Measurements from ENCODE around the gene TIAM2. TPM values are rescaled to one million over a fixed set of nuclear protein-coding genes. Genes with fewer than 3 reads are reported as not detected.

Gene TIAM2
- total and polyA plus RNA-seq, 2 donors, result 12.1 to 26.8 TPM

DNA sequence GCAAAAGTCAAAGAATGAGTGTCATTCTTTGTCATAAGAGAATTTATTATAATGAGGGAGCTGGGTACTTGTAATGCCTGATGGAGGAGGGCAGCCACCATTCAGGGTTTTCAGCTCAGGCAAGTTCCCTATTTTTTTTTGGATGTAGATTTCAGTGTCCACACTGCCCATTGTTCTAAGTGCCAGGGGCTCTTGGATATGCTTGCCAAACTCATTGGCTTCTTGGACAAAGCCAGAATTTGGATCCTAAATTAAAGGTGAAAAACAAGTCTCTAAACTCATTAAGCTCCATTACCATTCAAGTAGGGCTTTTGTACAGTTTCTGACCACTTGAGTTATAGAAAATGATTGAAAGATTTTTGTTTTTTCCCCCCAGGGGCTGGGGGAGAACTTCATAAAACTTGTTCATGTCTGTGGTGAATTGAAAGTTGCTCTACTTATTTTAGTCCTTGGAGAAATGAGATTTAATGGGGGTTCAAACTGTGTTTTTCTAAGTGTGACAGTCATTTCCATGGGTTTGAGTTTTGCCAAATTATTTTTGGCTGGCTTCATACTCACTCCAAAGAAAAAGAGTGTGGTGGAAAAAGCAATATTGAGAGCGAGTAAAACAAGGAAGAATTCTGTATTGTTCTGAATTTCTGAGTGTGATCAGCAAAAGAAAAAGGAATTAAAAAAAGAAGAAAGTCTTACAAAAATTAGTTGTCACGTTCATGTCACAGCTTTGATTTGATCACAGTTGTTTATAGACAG lies 46.0 kb downstream of the TIAM2 start:
- no peaks in the 10 kb centered on the region for H3K36me3 ChIP-seq (ENCODE audit: insufficient read depth)
- H3K4me3 ChIP-seq (ENCODE audit: low read depth, low read length), result no peak overlapping the region
- H3K27ac ChIP-seq (ENCODE audit: low read depth), result no peak overlapping the region
- no peak for DNase-seq (ENCODE audit: extremely low spot score)
- 68% methylated on average over 2 of the region's 2 CpGs for WGBS
- no peaks in the 10 kb centered on the region for H3K4me1 ChIP-seq (ENCODE audit: insufficient read depth)

DNA sequence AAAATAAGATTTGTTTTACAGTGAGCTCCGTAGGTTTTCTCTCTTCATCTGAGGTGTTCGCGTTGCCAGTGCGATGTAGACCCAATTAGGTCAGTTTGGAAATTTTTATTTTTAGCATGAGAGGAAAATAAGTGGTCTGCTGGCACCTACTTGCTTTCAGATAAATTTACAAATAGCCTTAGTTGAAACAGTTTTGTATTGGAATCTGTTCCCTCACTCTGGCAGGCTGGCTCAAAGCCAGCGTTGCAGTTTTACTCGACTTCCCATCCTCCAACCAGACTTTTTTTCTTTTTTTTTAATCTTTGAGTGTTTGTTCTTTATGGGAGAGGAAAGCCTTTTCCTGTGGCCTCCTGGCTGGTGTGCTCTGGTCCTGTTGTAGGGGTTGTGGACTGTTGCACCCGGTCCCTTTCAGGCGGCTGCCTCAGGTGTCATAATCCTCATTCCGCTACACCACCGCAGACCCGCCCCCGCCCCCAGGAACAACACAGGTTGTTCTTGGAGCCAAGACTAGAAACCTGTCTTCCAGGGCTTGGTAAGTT lies 46.7 kb downstream of the TIAM2 start:
- Histone ChIP-seq H3K4me3 (ENCODE audit: low read depth, low read length) (no peak overlapping the region), H3K27ac (ENCODE audit: low read depth) (no peak overlapping the region), H3K4me1 (ENCODE audit: insufficient read depth) (no peaks in the 10 kb centered on the region), H3K36me3 (ENCODE audit: insufficient read depth) (no peaks in the 10 kb centered on the region)
- DNase-seq (ENCODE audit: extremely low spot score), result no peak
- WGBS, result 63% methylated on average over 12 of the region's 12 CpGs

DNA sequence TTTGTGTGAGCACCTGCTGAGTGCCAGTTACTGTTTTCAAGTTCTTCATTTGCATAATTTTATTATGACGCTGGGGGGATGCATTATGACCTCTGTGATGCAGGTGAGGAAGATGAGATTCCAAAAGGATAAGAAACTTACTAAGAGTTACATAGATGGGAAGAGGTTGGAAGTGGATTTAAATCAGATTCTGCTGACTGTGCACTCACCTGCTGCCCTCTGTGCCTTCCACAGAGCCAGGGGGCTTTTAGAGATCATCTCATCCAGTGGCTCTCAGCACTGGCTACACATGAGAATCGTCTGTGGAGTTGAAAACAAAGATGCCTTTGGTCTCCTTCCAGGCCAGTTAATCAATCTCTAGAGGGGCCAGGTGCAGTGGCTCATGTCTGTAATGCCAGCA lies 47.9 kb downstream of the TIAM2 start:
- WGBS, result 79% methylated on average over 2 of the region's 2 CpGs
- Histone ChIP-seq H3K27ac (ENCODE audit: low read depth) (no peak overlapping the region), H3K4me3 (ENCODE audit: low read depth, low read length) (no peak overlapping the region), H3K36me3 (ENCODE audit: insufficient read depth) (no peaks in the 10 kb centered on the region), H3K4me1 (ENCODE audit: insufficient read depth) (no peaks in the 10 kb centered on the region)
- DNase-seq (ENCODE audit: extremely low spot score), result no peak

DNA sequence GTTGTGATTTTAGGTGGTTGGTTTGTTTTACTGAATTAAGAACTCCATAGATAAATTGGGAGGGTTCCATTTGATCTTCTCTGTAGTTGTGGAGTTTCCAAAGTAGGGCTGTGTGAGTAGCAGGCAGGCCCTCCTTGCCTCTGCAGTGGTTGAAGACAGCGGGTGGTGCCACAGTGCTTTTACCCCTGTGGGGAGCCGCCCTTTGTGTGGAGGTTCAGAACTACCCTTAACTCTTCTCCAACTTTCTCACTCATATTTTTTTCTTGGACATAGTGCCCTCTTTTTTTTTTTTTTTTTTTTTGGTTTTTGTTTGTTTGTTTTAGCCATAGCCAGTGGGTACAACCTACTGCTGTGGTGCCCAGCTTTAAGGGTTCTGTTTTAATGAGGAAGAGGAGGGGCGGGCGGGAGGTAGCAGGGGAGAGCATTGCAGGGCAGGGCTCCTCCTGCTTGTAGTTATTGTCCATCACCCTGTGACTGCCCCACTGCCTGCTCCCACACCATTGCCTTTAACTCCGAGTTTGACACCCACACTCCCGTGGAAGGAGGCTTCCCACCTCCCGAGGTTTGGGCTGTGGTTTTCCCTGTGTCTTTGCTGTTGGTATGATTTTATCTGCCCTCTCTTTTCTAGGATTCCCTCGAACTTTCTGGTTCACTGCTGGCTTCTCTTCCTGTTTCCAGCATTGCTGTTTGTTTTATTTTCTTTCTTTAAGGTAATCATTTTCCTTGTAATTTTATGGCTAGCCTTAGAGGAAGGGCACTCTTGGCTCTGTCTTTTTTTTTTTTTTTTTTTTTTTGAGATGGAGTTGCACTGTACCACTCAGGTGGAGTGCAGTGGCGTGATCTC lies 50.7 kb downstream of the TIAM2 start:
- H3K27ac ChIP-seq (ENCODE audit: low read depth), result no peak overlapping the region
- no peaks in the 10 kb centered on the region for H3K36me3 ChIP-seq (ENCODE audit: insufficient read depth)
- H3K4me1 ChIP-seq (ENCODE audit: insufficient read depth), result no peaks in the 10 kb centered on the region
- no peak overlapping the region for H3K4me3 ChIP-seq (ENCODE audit: low read depth, low read length)
- DNase-seq (ENCODE audit: extremely low spot score), result no peak
- WGBS, result 89% methylated on average over 9 of the region's 9 CpGs

DNA sequence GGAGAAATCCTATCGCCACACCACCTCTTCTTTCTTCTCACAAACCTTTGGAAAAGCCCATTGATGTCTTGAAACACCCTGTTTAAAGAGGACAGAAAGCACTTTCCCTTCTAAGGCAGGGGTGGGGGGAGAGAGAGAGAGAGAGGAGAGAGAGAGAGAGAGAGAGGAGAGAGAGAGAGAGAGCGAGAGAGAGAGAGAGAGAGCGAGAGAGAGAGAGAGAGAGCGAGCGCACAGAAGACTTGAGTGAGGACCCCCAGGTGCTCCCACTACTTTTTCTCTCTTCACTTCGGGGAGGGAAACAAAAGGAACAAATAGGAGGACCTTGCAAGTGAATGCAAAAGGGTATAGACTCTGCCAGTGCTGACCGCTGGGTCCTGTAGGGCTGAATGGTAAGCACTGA lies 52.4 kb downstream of the TIAM2 start:
- 72% methylated on average over 7 of the region's 7 CpGs for WGBS
- Histone ChIP-seq H3K4me3 (ENCODE audit: low read depth, low read length) (no peak overlapping the region), H3K4me1 (ENCODE audit: insufficient read depth) (no peaks in the 10 kb centered on the region), H3K36me3 (ENCODE audit: insufficient read depth) (no peaks in the 10 kb centered on the region), H3K27ac (ENCODE audit: low read depth) (no peak overlapping the region)
- no peak for DNase-seq (ENCODE audit: extremely low spot score)

DNA sequence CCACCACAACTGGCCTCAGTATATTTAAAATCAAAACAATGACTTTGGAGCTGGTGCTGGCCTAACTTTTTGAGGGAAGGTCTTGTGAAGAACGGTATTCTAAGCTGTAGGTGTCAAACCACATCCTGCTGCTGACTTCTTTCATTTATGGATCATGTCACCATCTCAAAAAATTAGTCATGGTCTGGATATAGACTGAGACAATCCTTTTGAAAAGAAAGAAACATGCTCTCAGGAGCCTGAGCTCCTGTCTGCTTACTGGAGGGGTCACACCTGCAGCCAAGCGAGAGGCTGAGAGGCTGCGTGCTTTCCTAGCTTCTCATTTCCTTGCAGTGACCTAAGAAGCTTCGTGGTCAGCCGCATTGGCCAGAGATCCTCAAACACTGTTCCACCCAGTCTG lies 55.2 kb downstream of the TIAM2 start:
- no peak for DNase-seq (ENCODE audit: extremely low spot score)
- Histone ChIP-seq H3K4me3 (ENCODE audit: low read depth, low read length) (no peak overlapping the region), H3K36me3 (ENCODE audit: insufficient read depth) (no peaks in the 10 kb centered on the region), H3K27ac (ENCODE audit: low read depth) (no peak overlapping the region), H3K4me1 (ENCODE audit: insufficient read depth) (no peaks in the 10 kb centered on the region)
- WGBS, result 91% methylated on average over 5 of the region's 5 CpGs

DNA sequence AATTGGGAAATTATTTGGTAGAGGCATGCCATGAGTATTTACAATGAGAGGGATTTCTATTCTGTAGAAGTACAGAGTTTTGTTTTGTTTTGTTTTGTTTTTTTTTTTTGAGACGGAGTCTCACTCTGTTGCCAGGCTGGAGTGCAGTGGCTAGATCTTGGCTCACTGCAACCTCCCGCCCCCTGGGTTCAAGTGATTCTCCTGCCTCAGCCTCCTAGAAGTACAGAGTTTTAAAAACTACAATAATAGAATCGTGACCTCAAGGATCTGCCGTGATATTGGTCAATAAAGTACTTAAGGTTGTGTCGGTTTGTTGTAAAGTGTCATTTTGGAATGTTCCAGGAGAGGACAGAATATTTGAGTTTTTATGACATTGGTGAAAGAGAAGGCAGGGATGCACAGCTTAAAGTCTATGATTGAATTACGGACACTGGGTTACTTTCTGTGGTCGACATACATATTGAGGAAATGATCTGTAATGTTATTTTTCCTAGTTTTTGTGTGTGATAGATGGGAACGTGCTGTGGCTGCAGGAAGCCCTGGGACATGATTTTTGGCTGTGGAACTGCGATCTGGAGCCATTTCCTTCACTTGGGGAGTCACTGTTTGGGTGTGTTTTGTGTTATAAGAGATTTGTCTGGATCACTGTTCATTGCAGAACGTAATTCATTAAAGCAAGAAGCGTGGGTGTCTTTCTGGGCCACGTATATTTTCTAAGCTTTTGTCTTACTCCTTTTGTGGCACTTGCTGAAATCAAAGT lies 59.6 kb downstream of the TIAM2 start:
- Histone ChIP-seq H3K36me3 (ENCODE audit: insufficient read depth) (no peaks in the 10 kb centered on the region), H3K27ac (ENCODE audit: low read depth) (no peak overlapping the region), H3K4me3 (ENCODE audit: low read depth, low read length) (no peak overlapping the region), H3K4me1 (ENCODE audit: insufficient read depth) (no peaks in the 10 kb centered on the region)
- 66% methylated on average over 12 of the region's 12 CpGs for WGBS
- no peak for DNase-seq (ENCODE audit: extremely low spot score)

DNA sequence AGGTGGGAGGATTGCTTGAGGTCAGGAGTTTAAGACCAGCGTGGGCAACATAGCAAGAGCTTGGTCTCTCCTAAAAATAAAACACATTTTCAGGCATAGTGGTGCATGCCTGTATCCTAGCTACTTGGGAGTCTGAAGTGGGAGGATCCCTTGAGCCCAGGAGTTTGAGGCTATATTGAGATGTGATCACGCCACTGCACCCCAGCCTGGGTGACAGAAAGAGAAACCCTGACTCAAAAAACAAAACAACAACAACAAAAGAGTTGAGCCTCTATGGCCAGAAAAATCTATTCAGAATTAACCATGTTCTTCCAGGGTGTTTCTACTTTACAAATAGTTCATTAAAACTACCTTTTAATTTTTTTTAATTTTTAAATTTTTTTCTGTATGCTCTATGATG lies 60.6 kb downstream of the TIAM2 start:
- WGBS, result 95% methylated on average over 2 of the region's 2 CpGs
- no peak for DNase-seq (ENCODE audit: extremely low spot score)
- no peaks in the 10 kb centered on the region for H3K36me3 ChIP-seq (ENCODE audit: insufficient read depth)

DNA sequence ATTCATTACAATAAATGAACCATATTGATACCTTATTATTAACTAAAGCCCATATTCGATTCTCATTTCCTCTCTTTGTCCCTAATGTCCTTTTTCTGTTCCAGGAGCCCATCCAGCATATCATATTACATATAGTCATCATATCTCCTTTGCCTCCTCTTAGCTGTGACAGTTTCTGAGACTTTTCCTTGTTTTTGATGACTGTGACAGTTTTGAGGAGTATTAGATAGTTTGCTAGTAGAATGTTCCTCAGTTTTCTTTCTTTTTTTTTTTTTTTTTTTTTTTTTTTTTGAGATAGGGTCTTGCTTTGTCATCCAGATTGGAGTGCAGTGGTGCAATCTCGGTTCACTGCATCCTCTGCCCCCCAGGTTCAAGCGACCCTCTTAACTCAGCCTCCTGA lies 61.6 kb downstream of the TIAM2 start:
- DNase-seq (ENCODE audit: extremely low spot score), result no peak
- 95% methylated on average over 3 of the region's 3 CpGs for WGBS
- no peaks in the 10 kb centered on the region for H3K36me3 ChIP-seq (ENCODE audit: insufficient read depth)
- no peak overlapping the region for H3K4me3 ChIP-seq (ENCODE audit: low read depth, low read length)
- H3K4me1 ChIP-seq (ENCODE audit: insufficient read depth), result no peaks in the 10 kb centered on the region
- no peak overlapping the region for H3K27ac ChIP-seq (ENCODE audit: low read depth)

More for the DNA sequence above, 60.6 kb downstream of the TIAM2 start:
- Histone ChIP-seq H3K27ac (ENCODE audit: low read depth) (no peak overlapping the region), H3K4me3 (ENCODE audit: low read depth, low read length) (no peak overlapping the region), H3K4me1 (ENCODE audit: insufficient read depth) (no peaks in the 10 kb centered on the region)

DNA sequence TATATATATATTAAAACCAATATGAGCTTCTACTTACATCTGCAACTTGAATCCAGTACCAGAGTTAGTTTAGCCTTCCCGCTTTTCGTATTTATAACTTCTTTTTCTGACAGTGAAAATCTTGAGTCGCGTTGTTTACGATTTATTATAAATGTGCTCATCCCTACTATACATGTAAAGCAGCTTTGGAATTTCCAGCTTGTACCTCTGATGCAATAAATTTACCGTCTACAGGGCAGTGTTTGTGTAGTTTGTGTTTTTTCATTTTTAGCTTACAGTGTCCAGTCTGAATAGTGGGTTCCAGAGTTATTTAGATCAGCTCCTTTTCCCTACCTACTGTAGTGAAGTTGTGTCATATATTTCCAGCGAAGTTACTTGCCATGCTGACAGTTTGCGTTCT lies 66.3 kb downstream of the TIAM2 start:
- H3K4me1 ChIP-seq (ENCODE audit: insufficient read depth), result no peaks in the 10 kb centered on the region
- H3K36me3 ChIP-seq (ENCODE audit: insufficient read depth), result no peaks in the 10 kb centered on the region
- WGBS, result 93% methylated on average over 8 of the region's 8 CpGs
- H3K4me3 ChIP-seq (ENCODE audit: low read depth, low read length), result no peak overlapping the region
- no peak for DNase-seq (ENCODE audit: extremely low spot score)
- H3K27ac ChIP-seq (ENCODE audit: low read depth), result no peak overlapping the region

DNA sequence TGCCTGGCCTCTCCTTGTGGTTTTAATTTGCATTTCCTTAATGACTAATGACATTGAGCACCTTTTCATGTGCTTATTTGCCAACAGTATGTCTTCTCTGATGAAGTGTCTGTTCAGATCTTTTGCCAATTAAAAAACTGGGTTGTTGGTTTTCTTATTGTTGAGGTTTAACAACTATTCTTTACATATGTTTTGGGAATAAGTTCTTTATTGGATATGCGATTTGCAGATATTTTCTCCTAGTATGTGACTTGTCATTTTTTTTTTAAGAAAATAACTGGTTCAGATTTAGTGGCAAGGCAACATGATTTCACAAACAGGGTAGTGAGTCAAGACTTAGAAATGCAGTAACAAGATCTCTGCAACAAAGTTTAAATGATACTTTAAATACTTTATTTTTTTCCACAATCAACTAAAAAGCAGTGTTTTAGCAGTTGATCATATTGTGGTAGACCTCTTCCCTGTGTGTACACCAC lies 67.8 kb downstream of the TIAM2 start:
- no peak overlapping the region for H3K4me3 ChIP-seq (ENCODE audit: low read depth, low read length)
- no peak for DNase-seq (ENCODE audit: extremely low spot score)
- no peaks in the 10 kb centered on the region for H3K36me3 ChIP-seq (ENCODE audit: insufficient read depth)
- H3K4me1 ChIP-seq (ENCODE audit: insufficient read depth), result no peaks in the 10 kb centered on the region
- 60% methylated on average over 1 of the region's 1 CpG for WGBS
- H3K27ac ChIP-seq (ENCODE audit: low read depth), result no peak overlapping the region

DNA sequence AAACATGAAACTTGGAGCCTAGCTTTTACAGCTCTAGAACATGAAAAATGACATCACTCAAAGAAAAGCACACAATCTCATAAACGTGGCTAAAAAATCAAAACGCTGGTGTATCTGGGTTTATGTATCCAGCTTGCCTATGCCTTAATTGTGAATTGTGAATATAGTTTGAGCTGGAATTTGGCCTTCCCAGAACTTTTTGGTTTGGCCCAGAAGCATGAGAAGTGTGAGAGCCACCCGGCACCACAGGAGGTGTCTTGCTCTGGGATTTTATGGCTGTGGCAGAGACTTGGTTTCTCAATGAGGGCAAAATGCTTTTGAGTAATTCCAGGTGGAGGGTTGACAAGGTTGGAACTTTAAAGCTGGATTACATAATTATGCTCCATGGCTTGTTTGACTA lies 69.2 kb downstream of the TIAM2 start:
- no peak overlapping the region for H3K4me3 ChIP-seq (ENCODE audit: low read depth, low read length)
- no peaks in the 10 kb centered on the region for H3K4me1 ChIP-seq (ENCODE audit: insufficient read depth)
- 69% methylated on average over 3 of the region's 3 CpGs for WGBS
- no peak overlapping the region for H3K27ac ChIP-seq (ENCODE audit: low read depth)
- no peaks in the 10 kb centered on the region for H3K36me3 ChIP-seq (ENCODE audit: insufficient read depth)
- DNase-seq (ENCODE audit: extremely low spot score), result no peak

DNA sequence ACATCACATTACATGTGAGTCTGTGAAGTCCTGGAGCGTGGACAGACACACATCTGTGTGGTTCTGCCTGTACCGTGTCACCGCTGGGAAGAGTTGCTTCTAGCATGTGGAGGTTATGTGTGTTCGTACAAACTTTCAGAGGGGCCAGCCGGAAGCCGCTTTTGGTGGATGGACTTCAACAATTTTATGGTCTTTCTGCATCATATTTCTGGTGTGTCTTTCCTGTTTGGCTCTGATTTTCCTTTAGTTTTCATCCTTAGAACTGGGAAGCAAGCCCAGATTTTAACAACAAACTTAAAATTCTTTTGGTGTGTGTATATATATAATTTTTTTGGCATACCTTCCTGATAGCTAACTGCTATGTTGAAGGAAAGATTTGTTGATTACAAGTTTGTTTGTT lies 71.2 kb downstream of the TIAM2 start:
- no peaks in the 10 kb centered on the region for H3K36me3 ChIP-seq (ENCODE audit: insufficient read depth)
- no peak overlapping the region for H3K27ac ChIP-seq (ENCODE audit: low read depth)
- H3K4me1 ChIP-seq (ENCODE audit: insufficient read depth), result no peaks in the 10 kb centered on the region
- peak; percentile 48 for DNase-seq (ENCODE audit: extremely low spot score)
- H3K4me3 ChIP-seq (ENCODE audit: low read depth, low read length), result no peak overlapping the region
- 54% methylated on average over 6 of the region's 6 CpGs for WGBS
